Stimulated activated CD4-positive, alpha-beta T cell treated with anti-CD3 and anti-CD28 coated beads, Interleukin-1b, Interleukin-23, amount 100 ng/mL, for 4 hours (primary cell): ENCODE data around the gene NEK7.
"Not testable (repeated sequence)": the region's sequence is repeated elsewhere in the genome, so short reads cannot be mapped to it uniquely, and the experiment has no call there.

ENCODE experiments used
- DNase-seq, 2 donors: peaks; one replicate each; pipeline ENCODE4 v3.0.0-alpha.2; 2020; ENCODE audit warnings: low read depth in 2 of 2

Gene NEK7

DNA sequence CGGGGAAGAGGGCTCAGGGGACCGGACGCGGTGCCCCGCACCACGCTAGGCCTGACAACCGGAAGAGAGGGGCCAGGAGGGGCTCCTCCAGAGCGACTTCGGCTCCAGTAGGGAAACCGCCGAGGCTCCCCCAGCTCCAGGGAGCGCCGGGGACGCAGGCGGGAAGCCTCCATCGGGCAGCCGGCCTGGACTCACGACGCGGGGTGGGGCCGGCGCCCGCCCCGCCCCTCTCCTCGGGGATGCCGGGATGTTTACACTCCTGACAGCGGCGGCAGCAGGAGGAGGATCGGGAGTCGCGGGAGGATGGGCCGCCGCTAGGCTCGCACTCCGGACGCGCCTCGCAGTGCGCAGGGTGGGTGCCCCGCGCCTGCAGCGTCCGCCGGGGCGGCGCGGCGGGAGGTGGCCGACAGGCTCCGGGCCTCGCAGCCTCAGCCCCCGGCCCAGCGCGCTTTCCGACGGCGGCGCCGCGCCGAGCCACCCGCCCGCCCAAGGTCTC is at the start of gene NEK7:
Gene NEK7 (plus strand): TSS at position 254 of the 496 bp plus-strand sequence. CDS start 75,583 bp downstream, outside the sequence.
- peak in 1 of 2 donors; percentile 62 for DNase-seq

DNA sequence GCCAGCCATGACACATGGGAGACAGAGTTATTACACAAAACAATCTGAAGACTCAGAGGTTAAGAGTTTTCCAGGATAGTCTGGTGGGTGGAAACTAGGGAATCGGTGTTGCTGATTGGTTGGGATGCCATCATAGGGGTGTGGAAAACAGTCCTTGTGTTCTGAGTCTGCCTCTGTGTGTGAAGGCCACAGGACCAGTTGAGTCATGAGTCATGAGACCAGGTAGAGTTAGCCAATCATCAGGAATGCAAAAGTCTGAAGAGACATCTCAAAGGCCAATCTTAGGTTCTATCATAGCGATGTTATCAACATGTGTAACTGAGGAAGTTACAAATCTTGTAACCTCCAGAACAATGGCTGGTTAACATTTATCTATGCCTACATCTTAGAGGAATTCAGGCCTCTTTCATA is 49.7 kb upstream of the NEK7 start:
- DNase-seq = no peak

DNA sequence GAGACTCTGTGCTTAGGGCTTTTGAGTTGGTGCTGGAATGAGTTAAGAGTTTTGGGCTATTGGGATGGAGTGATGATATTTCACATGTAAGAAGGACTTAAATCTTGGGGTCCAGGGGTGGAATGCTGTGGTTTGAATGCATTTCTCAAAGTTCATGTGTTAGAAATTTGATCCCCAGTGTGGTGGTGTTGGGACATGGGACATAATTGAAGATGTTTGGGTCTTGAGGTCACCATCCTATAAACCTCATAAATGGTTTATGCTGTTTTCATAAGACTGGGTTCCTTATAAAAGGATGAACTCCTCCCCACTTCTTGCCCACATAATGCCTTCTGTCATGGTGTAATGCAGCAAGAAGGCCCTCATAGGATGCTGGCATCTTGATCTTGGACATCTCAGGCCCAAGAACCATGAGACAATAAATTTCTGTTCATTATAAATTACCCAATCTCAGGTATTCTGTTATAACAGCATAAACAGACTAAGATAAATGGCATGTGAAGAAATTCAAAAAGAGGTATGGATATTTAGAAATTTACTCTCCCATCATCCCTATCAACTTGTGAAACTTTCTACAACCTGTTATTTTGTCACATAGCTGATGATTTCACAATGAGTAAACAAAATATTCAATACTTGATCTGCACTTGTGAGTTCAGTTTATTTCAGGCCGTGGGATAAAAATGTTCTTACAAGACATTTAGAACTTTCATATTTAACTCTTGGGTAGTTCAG is 48.0 kb upstream of the NEK7 start:
- no peak for DNase-seq

- DNase-seq = no peak
Measured at GRCh38 chr1:198109371-198109715, 47.5 kb upstream of the NEK7 start.

DNA sequence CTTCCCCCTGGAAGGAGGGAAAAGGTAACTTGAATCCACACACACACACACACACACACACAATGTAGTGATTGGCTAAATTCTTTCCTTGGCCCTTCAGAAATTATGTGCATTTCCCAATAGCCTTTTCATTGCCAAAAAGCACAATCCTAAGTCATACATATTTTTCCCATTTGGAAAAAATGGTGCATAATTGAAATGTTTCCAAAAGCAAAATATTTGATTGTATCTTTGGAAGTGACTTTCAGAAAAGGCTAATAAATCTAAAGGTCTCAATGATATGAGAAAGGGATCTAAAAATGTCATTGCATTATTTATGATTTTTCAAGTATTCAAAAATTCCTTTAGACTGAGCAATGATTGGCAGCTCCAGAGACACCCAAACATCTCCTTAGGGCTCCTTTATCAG is 43.5 kb upstream of the NEK7 start:
- DNase-seq = no peak

DNA sequence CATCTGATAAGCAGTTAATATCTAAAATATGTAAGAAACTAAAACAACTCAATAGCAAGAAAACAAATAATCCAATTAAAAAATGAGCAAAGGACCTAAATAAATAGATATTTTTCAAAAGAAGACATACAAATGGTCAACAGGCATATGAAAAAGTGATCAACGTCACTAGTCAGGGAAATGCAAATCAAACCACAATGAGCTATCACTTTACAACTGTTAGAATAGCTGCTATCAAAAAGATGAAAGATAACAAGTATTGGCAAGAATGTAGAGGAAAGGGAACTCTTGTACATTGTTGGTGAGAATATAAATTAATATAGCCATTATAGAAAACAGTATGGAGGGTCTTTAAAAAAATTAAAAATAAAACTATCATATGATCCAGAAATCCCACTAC is 40.7 kb upstream of the NEK7 start:
- DNase-seq = no peak

- no peak for DNase-seq
Measured at GRCh38 chr1:198116469-198116868, 40.3 kb upstream of the NEK7 start.

DNA sequence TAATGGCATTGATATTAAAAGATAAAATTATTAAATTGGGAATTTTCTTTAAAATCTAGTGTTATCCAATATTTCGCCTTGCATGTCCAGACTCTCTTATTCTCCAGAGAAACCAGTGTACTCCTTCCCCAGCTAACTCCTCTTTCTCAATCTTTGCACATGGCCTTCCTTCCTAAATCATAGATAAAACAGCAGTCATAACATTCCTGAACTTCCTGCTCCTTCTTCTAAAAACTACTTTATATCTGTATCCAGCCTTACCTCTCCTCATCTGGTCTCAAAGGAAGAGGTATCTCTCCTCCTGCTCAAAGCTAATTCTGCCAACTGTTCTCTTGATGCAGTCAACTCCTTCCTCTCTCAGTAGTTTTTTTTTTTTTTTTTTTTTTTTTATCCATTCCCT is 39.5 kb upstream of the NEK7 start:
- DNase-seq = no peak

GRCh38 chr1:198118134-198118533 is 38.7 kb upstream of the NEK7 start:
- no peak for DNase-seq

DNA sequence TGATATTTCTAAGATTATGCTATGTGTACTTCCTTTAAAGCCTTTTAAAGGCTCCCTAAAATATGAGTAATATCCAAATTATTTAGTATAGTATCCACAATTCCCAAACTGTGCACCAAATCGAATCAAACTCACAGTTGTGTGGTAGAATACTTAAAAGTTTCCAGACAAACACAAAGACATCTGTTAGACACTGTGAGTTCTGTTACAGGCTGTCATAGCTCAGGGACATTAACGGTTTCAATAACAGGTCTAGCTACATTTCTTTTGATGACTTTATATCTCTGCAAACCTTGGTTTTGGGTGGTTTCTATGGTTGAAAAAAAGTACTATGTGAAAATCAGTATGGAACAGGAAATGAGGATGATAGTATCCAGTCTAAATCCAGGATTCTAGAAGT is 36.9 kb upstream of the NEK7 start:
- no peak for DNase-seq

DNA sequence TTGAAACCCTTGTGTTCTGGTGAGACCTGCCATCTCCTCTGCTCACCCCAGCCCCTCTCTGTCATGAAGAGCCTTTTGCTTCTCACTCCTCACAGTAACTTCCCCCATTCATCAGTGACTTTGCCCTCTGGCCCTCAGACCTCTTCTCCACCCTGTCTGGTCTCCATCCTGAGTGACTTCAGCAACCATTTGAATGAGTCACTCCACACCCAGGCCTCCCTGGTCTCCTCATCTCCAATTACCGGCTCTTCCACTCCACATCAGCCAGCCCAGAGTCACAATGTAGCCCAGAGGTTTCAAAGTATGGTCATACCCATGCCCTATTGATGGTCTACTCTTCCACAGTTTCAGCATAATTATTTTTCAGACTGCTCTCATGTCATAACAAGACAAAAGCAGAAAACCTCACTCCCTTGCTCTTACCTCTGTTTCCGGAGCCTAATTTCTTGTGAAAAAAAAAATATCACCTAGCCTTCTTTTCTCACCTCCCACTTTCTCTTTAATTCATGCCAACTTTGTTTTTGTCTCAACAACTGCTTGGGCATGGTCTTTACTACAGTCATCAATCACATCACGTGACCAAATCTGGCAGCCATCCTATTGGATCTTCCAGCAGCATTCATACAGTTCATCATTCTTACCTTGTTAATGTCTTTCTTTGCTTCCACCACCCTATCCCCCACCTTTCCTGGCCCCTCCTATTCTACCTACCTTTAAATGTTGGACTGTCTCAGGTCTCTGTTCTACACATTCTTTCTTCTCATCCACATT is 35.6 kb upstream of the NEK7 start:
- DNase-seq = no peak

GRCh38 chr1:198122693-198123092 is 34.1 kb upstream of the NEK7 start:
- no peak for DNase-seq

DNA sequence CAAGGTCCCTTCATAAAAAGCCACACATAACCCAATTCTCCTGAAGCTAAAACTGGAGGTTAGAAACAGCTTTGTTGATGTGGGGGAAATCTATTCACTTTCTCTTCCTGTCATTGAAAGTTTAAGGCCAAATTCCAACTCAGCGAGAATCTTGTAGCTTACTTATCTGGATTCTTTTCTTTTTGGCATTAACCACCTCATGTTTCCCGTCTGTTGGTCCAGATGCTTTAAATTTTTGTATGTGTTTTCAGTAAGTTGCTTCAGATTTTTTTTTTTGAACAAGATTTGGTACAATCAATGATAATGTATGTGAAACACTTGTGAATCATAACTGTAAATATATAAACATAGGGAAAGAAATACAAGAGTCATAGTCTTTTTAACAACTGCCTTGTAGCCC is 33.7 kb upstream of the NEK7 start:
- no peak for DNase-seq

GRCh38 chr1:198124673-198125072 is 32.1 kb upstream of the NEK7 start:
- no peak for DNase-seq

GRCh38 chr1:198125995-198126735 is 30.6 kb upstream of the NEK7 start:
- no peak for DNase-seq

- DNase-seq = no peak
Measured at GRCh38 chr1:198128533-198128932, 28.3 kb upstream of the NEK7 start.

DNA sequence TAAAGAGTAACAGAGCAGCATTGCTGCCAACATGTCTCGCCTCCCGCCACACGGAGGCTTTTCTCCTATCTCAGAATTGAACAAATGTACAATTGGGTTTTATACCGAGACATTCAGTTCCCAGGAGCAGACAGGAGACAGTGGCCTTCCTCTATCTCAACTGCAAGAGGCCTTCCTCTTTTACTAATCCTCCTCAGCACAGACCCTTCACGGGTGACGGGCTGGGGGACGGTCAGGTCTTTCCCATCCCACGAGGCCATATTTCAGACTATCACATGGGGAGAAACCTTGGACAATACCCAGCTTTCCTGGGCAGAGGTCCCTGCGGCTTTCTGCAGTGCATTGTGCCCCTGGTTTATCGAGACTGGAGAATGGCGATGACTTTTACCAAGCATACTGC is 26.7 kb upstream of the NEK7 start:
- not testable (repeated sequence) for DNase-seq

DNA sequence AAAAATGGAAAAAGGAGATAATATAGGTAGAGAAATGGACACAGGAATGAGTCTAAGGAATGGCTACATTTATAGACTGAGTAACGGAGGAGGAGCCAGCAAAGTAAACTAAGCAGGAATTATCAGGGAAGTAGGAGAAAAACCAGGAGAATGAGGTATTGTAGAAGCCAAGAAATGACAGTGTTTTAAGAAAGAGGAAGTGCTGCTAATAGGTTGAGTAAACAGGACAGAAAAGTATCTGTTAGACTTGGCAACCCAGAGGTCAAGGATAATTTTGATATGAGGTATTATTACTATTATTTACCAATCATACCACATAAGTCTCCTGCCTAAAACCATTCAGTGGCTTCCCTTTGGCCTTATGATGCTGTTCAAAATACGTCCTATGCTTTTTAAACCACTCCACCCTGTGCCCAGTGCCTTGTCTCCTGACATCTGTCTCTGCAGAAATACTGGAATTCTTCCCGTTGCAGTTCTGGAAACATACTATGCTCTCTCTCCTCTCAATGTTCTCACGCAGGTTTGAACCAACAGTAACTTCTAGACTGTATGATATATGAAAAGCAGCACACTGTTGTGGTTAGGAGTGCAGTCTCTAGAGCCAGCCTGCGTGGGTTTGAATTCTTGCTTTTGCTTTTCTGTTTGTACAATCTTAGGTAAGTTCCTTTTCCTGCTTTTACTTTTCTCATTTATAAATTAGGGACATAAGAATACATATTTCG is 24.6 kb upstream of the NEK7 start:
- DNase-seq = no peak

DNA sequence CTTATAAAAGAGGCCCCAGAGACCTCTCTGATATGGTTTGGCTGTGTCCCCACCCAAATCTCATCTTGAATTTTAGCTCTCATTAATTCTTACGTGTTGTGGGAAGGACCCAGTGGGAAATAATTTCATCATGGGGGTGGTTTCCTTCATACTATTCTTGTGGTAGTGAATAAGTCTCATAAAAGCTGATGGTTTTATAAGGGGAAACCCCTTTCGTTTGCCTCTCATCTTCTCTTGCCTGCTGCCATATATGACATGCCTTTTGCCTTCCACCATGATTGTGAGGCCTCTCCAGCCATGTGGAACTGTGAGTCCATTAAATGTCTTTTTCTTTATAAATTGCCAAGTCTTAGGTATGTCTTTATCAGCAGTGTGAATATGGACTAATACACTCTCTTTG is 22.5 kb upstream of the NEK7 start:
- DNase-seq = no peak

DNA sequence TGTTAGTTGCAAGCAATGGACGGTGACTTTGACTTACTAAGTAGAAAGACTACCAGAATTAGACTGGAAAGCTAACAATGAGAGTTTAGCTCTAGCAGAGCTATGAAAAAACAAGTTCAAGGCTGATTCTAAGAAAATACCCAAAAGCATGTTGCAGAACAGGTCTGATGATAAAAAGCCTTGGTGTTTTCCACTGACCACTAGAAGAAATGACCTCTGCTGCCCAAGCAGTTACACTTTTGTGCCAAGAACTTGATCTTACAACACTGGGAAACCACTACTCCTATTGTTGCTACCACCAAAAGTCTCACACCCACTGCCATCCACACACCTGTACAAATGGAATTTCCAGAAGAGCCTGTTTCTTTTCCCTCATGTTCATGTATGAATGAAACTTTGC is 21.4 kb upstream of the NEK7 start:
- DNase-seq = no peak

DNA sequence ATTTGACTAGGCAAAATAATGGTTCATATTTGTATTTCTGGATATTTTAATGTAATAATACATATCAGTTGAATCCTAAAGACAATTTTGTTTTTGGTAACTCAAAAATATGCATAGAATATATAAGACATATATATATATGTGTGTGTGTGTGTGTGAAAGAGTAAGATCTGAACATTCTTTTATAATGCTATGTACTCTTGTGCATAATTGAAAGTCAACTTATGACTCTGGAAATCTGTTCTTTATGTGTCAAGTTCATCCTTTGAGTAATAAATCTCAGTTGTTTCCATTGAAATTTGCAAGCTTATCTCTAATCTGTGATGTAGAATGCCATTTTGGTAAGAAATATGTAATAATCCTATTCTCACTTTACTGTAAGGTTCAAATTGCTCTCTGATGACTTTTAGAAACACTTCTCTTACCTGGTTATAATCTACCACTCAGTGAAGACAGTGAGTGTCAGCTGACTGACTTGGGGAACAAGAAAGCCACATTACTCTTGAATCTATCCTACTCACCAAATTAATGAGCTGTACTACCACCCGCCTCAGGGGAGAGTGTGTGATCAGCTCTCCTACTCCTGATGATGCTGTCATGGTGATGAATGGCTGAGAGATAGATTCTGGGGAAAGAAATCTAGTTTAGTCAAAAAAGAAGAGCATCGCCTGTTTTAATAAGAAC is 15.0 kb upstream of the NEK7 start:
- no peak for DNase-seq
